ENCODE measurements around the gene TPR.
"Not testable (repeated sequence)": the region's sequence is repeated elsewhere in the genome, so short reads cannot be mapped to it uniquely, and the experiment has no call there.

TPR gene

DNA sequence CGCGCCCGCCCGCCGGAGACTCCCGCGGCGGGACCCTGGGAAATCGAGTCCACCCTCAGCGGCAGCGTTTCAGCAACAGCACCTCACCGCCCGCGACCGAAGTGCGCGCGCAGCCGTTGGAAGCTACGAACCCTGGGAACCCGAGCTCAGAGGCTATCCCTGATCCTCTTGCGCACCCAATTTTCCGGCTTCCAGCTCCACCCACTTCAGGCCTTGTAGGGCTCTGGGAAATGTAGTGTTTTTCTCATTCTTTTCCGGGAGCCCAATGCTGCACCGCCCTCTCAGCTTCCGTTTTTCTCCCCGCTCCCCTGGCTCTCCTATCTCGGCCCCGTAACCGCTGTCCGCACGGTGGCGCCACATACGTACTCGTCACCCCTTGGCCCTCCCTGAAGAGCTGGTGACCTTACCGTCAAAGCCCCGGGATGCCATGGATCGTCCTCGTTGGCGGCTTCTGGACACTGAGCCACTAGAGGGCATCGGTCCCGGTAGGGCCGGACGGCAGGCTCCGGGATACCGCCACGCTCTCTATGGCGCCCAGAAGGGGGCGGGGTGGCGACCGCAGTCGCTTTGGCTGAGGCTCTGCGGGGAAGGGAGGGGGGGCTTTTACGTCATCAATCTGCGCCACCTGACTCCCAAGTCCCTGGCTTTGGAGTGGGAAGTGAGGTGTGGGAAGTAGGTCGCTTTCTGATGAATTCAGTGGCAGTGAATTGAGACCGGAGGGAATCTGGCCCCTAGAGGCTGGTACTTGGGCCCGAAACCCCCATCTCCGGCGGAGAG lies at the start of gene TPR, which contains the start of gene ODR4:
TPR (minus strand) TSS at position 102 of the 777 bp plus-strand sequence. CDS start 225 bp downstream, outside the sequence.
ODR4 (plus strand) TSS at position 687 of the 777 bp plus-strand sequence. CDS start 3,948 bp downstream, outside the sequence.
- H3K4me1 ChIP-seq (ENCODE audit: insufficient read depth, low read length): no peaks in the 10 kb centered on the region
- no peaks in the 10 kb centered on the region for H3K9me3 ChIP-seq (ENCODE audit: control insufficient read depth, insufficient read depth, low read length)
- H3K9ac ChIP-seq (ENCODE audit: low read depth, low read length): peak within 1 kb of the TSS; percentile 75
- peaks cover 2% of the 10 kb centered on the region; the same call in 1 of the 2 replicates for H3K36me3 ChIP-seq (ENCODE audit: insufficient read depth, low read length)

DNA sequence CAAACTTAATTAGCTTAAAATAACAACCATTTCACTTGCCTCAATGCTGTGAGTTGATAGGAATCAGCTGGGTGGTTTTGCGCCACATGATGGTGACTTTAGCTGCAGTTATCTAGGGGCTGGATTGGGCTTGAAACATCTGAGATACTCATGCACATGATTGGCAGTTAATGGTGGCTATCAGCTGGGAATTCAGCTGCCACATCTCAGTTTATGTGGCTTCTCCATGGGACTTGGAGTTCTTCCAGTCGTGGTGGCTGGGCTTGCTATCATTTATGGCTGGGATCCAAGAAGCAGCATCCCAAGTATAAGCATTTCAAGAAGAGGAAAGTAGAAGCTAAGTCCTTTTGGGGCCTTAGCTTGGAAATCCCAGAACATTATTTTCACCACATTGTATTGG lies 49.5 kb upstream of the TPR start:
- Histone ChIP-seq H3K4me1 (ENCODE audit: insufficient read depth, low read length) (no peaks in the 10 kb centered on the region), H3K36me3 (ENCODE audit: insufficient read depth, low read length) (no peaks in the 10 kb centered on the region), H3K9me3 (ENCODE audit: control insufficient read depth, insufficient read depth, low read length) (no peaks in the 10 kb centered on the region), H3K9ac (ENCODE audit: low read depth, low read length) (no peak overlapping the region)

DNA sequence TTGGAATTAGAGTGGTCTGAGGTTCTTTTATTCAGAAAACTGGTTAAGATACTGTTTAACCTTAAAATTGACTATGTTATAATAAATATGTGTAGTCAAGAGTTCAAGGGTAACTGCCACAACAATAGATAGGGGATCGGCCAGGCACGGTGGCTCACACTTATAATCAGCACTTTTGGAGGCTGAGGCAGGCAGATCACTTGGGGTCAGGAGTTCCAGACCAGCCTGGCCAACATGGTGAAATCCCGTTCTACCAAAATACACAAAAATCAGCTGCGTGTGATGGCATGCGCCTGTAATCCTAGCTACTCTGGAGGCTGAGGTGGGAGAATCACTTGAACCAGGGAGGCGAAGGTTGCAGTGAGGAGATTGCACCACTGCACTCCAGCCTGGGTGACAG lies 46.4 kb upstream of the TPR start:
- Histone ChIP-seq H3K9me3 (ENCODE audit: control insufficient read depth, insufficient read depth, low read length) (no peaks in the 10 kb centered on the region), H3K9ac (ENCODE audit: low read depth, low read length) (no peak overlapping the region), H3K36me3 (ENCODE audit: insufficient read depth, low read length) (no peaks in the 10 kb centered on the region; the same call in 1 of the 2 replicates), H3K4me1 (ENCODE audit: insufficient read depth, low read length) (no peaks in the 10 kb centered on the region)

DNA sequence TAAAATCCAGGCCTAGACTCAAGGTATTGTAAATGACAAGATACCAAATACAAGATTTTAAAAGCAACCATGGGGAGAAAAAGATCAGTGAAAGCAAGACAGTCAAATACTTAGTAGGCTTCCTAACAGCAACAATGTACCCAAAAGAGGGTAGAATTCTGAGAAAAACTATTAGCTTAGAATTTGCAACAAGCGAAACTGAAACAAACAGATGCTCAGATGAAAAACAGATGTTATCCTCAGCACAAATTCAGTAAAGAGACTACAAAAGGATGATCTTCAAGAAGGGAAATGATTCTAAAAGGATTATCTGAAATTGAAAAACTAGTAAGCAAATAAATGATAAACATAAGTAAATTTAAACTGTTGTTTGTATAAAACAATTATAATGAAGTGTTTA lies 45.9 kb upstream of the TPR start:
- no peaks in the 10 kb centered on the region; the same call in 1 of the 2 replicates for H3K36me3 ChIP-seq (ENCODE audit: insufficient read depth, low read length)
- no peak overlapping the region for H3K9ac ChIP-seq (ENCODE audit: low read depth, low read length)
- H3K4me1 ChIP-seq (ENCODE audit: insufficient read depth, low read length): no peaks in the 10 kb centered on the region
- H3K9me3 ChIP-seq (ENCODE audit: control insufficient read depth, insufficient read depth, low read length): no peaks in the 10 kb centered on the region

DNA sequence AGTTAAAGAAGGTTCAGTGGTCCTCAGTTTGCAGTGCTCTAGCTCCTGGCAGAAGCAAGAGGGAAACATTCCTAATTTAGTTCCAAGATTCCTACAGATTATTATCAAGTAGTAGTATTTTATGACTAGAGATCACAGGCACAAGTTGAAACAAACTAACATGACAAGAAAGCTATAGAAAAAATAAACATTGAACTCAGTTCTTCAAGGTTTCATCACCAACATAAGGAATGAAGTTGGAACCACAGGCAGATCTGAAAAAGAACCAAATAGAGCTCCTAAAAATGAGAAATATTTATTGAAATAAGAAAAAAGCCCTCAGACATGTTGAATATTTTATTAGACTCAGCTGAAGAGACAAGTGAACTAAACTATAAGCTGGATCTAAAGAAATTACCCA lies 45.3 kb upstream of the TPR start:
- no peaks in the 10 kb centered on the region for H3K4me1 ChIP-seq (ENCODE audit: insufficient read depth, low read length)
- no peak overlapping the region for H3K9ac ChIP-seq (ENCODE audit: low read depth, low read length)
- no peaks in the 10 kb centered on the region for H3K9me3 ChIP-seq (ENCODE audit: control insufficient read depth, insufficient read depth, low read length)
- H3K36me3 ChIP-seq (ENCODE audit: insufficient read depth, low read length): no peaks in the 10 kb centered on the region; the same call in 1 of the 2 replicates

DNA sequence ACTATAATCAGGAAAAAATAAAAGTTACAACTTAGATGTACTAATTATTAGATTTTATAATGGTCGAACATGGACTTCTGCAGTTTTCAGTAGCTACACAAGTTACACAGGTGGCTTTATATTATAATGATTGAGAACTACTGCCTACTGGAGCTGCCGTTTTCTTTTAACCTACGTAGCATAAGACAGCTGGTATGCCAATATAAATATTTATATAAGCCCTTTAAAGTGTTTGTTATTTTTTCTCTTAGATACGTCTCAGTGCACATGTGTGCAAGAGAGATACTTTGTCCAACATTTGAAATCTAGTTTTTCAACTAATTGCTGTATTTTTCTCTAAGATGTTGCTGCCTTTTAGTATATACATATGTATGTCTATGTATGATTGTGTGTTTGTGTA lies 43.5 kb upstream of the TPR start:
- Histone ChIP-seq H3K36me3 (ENCODE audit: insufficient read depth, low read length) (no peaks in the 10 kb centered on the region; the same call in 1 of the 2 replicates), H3K9me3 (ENCODE audit: control insufficient read depth, insufficient read depth, low read length) (no peaks in the 10 kb centered on the region), H3K9ac (ENCODE audit: low read depth, low read length) (no peak overlapping the region), H3K4me1 (ENCODE audit: insufficient read depth, low read length) (no peaks in the 10 kb centered on the region)

DNA sequence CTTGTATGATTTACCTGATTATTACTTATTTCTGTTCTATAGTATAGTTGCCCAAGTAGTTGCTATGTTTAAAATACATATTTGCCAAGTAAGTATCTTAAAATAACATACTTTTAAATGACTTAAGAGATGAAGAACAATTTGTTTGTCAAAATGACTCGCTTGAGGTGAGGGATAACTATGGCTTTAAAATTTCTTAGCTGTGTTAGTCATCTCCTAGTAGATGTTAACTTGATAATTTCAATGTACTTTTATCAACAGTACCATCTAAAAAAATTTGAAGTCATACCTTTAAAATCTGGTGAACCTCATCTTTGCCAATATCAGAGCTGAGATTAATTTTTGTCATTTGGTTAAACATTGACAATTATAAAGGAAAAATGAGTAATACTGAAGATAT lies 38.3 kb upstream of the TPR start:
- Histone ChIP-seq H3K36me3 (ENCODE audit: insufficient read depth, low read length) (peaks cover 3% of the 10 kb centered on the region; the same call in 1 of the 2 replicates), H3K4me1 (ENCODE audit: insufficient read depth, low read length) (no peaks in the 10 kb centered on the region), H3K9me3 (ENCODE audit: control insufficient read depth, insufficient read depth, low read length) (no peaks in the 10 kb centered on the region), H3K9ac (ENCODE audit: low read depth, low read length) (no peak overlapping the region)

DNA sequence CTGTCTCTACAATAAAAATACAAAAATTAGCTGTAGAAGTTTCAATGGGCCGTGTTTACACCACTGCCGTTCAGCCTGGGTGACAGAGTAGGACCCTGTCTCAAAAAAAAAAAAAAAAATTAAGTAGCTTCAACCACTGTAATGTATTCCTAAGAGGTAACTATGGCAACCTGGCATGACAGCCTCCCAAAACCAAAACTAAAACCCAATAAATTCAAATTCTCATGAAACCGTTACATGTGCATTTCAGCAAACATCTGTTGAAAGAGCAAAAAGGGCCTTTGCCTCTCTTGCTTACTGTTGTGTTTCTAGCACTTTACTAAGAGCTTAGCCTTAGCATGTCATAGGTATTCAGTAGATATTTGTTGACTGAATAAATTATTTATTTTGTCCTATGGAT lies 34.0 kb upstream of the TPR start:
- no peak overlapping the region for H3K9ac ChIP-seq (ENCODE audit: low read depth, low read length)
- H3K9me3 ChIP-seq (ENCODE audit: control insufficient read depth, insufficient read depth, low read length): no peaks in the 10 kb centered on the region
- H3K36me3 ChIP-seq (ENCODE audit: insufficient read depth, low read length): peaks cover 3% of the 10 kb centered on the region; the same call in 1 of the 2 replicates
- no peaks in the 10 kb centered on the region for H3K4me1 ChIP-seq (ENCODE audit: insufficient read depth, low read length)

DNA sequence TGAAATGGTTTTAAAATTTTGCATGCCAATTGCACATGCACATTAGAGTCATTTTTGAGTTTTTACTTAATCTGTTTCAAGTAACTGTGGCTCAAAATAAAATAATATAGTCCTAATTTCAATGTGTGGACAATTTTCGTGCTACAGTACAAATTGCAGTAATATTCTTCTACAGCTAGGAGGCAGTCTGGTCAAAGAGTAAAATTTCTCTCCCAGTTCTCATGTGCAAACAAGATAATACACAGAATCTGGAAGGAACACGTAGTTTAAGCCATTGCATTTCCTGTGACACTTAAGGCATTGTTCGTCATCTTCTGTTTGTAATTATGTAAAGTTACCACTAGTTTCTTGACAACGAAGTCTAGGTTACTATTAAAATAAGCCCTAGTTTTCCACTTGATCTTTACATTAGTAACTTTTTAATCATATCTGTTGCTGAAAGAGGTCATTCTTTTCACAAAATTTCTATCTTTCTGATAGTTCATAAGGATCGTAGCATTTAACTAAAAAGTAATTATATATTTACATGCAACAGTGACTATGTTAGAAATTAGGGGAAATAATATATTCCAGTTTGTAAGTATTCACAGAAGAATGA lies 29.5 kb upstream of the TPR start:
- H3K9me3 ChIP-seq (ENCODE audit: control insufficient read depth, insufficient read depth, low read length): no peaks in the 10 kb centered on the region
- H3K9ac ChIP-seq (ENCODE audit: low read depth, low read length): no peak overlapping the region
- peaks cover 3% of the 10 kb centered on the region for H3K36me3 ChIP-seq (ENCODE audit: insufficient read depth, low read length)
- H3K4me1 ChIP-seq (ENCODE audit: insufficient read depth, low read length): no peaks in the 10 kb centered on the region

DNA sequence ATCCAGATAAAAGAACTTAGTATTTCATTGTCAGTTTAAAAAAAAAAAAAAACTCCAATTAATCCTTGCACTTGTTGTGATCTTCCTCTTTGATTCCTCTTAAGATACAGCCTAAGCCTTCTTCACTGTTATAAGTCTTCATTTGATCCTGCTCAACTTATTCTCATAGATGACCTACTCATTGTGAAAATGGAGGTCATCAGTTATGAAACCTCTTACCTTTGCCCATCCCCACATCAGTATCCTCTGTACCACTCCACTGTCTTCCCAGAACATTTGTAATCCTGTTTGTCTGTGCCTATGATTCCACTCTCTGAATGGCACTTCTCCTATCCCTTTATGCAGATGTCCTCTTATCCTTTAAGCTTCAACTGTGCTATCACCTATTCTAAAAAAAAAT lies 28.6 kb upstream of the TPR start:
- Histone ChIP-seq H3K9me3 (ENCODE audit: control insufficient read depth, insufficient read depth, low read length) (no peaks in the 10 kb centered on the region), H3K4me1 (ENCODE audit: insufficient read depth, low read length) (no peaks in the 10 kb centered on the region), H3K9ac (ENCODE audit: low read depth, low read length) (no peak overlapping the region), H3K36me3 (ENCODE audit: insufficient read depth, low read length) (peaks cover 4% of the 10 kb centered on the region; the same call in 1 of the 2 replicates)

DNA sequence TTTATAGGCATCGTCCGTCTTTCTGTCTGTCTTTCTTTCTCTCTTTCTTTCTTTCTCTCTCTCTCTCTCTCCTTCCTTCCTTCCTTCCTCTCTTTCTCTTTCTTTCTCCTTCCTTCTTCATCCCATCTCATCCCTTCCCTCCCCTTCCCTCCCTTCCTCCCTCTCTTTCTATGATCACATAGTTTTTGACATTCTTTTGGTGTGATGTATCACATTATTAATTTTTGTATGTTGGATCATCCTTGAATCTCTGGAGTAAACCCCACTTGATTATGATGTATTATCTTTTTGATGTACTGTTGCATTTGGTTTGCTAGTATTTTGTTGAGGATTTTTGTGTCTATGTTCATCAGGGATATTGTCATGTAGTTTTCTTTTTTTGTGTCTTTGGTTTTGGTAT lies 26.4 kb upstream of the TPR start:
- H3K36me3 ChIP-seq (ENCODE audit: insufficient read depth, low read length): not testable (repeated sequence)

DNA sequence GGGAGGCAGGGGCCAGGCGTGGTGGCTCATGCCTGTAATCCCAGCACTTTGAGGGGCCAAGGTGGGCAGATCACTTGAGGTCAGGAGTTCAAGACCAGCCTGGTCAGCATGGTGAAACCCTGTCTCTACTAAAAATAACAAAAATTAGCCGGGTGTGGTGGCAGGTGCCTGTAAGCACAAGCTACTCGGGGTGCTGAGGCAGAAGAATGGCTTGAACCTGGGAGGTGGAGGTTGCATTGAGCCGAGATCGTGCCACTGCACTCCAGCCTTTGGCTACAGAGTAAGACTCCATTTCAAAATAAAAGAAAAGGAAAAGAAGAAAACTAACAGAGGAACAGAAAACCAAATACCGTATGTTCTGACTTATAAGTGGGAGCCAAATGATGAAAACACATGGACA lies 17.7 kb upstream of the TPR start:
- H3K4me1 ChIP-seq (ENCODE audit: insufficient read depth, low read length); H3K9me3 ChIP-seq (ENCODE audit: control insufficient read depth, insufficient read depth, low read length); H3K9ac ChIP-seq (ENCODE audit: low read depth, low read length); H3K36me3 ChIP-seq (ENCODE audit: insufficient read depth, low read length): not testable (repeated sequence)

More for the DNA sequence above, 26.4 kb upstream of the TPR start:
- H3K4me1 ChIP-seq (ENCODE audit: insufficient read depth, low read length); H3K9ac ChIP-seq (ENCODE audit: low read depth, low read length); H3K9me3 ChIP-seq (ENCODE audit: control insufficient read depth, insufficient read depth, low read length): not testable (repeated sequence)

DNA sequence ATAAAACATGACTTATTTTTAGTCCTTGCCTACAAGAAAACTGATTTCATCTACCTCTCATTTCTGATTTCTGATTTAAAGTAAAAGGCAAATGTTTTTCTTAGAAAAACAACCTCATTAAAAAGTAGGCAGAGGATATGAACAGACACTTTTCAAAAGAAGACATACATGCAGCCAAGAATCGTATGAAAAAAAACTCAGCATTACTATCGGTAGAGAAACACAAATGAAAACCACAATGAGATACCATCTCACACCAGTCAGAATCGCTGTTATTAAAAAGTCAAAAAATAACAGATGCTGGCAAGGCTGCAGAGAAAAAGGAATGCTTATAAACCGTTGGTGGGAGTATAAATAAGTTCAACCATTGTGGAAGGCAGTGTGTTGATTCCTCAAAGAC lies 16.8 kb upstream of the TPR start:
- peaks cover 5% of the 10 kb centered on the region for H3K36me3 ChIP-seq (ENCODE audit: insufficient read depth, low read length)
- H3K9me3 ChIP-seq (ENCODE audit: control insufficient read depth, insufficient read depth, low read length): no peaks in the 10 kb centered on the region
- no peak overlapping the region for H3K9ac ChIP-seq (ENCODE audit: low read depth, low read length)

DNA sequence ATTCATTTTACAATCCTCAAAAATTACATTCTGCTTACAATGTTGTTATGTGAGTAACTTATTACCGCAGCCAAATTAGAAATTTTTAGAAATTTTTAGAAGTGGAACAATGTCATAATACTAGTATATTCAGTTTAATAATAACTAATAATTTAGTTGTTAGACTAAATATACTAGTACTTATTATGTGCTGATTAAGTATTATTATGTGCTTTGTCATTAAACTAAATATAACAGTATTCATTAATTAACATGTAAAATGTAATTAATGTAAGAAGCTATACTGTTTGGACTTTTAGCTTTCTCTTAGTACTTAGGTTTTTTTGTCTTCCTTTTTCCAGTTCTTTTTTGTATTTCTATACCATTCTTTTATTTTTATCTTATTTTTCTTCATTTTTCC lies 15.9 kb upstream of the TPR start:
- no peak overlapping the region for H3K9ac ChIP-seq (ENCODE audit: low read depth, low read length)
- H3K4me1 ChIP-seq (ENCODE audit: insufficient read depth, low read length): peaks cover 2% of the 10 kb centered on the region; the same call in 1 of the 2 replicates
- H3K9me3 ChIP-seq (ENCODE audit: control insufficient read depth, insufficient read depth, low read length): no peaks in the 10 kb centered on the region
- peaks cover 5% of the 10 kb centered on the region for H3K36me3 ChIP-seq (ENCODE audit: insufficient read depth, low read length)

More for the DNA sequence above, 16.8 kb upstream of the TPR start:
- peaks cover 4% of the 10 kb centered on the region; the same call in 1 of the 2 replicates for H3K4me1 ChIP-seq (ENCODE audit: insufficient read depth, low read length)

Measured in ES-I3 (cell line).